Trophoblast cell (in vitro differentiated cells and primary cell): Measurements from ENCODE around the gene PSMD6.

Experiments
- DNase-seq, 2 donors: peaks; one replicate each; pipeline ENCODE4 v3.0.0-alpha.2; 2016
- H2AFZ ChIP-seq: 2 replicates; pipeline ENCODE4 v1.6.1; 2013; ENCODE audit warnings: low read length, moderate library complexity, mild to moderate bottlenecking; ENCODE audit not compliant: insufficient read depth, poor library complexity
- H2AK5ac ChIP-seq: 2 replicates; pipeline ENCODE4 v1.6.1; 2013; ENCODE audit warnings: mild to moderate bottlenecking, low read length
- H2BK120ac ChIP-seq: 2 replicates; pipeline ENCODE4 v1.6.1; 2013; ENCODE audit warnings: low read length, mild to moderate bottlenecking, moderate library complexity; ENCODE audit not compliant: insufficient read depth, poor library complexity
- H2BK12ac ChIP-seq: 2 replicates; pipeline ENCODE4 v1.6.1; 2013; ENCODE audit warnings: mild to moderate bottlenecking, low read length, moderate library complexity
- H2BK5ac ChIP-seq: 2 replicates; pipeline ENCODE4 v1.6.1; 2013; ENCODE audit warnings: low read length, low read depth, moderate library complexity, mild to moderate bottlenecking; ENCODE audit not compliant: poor library complexity
- H3K14ac ChIP-seq: 2 replicates; pipeline ENCODE4 v1.6.1; 2013; ENCODE audit warnings: mild to moderate bottlenecking, low read length
- H3K18ac ChIP-seq: 2 replicates; pipeline ENCODE4 v1.6.1; 2013; ENCODE audit warnings: mild to moderate bottlenecking, low read length
- H3K23ac ChIP-seq: 2 replicates; pipeline ENCODE4 v1.6.1; 2013; ENCODE audit warnings: low read length
- H3K27ac ChIP-seq: 2 replicates; pipeline ENCODE4 v1.5.1; 2013; ENCODE audit warnings: low read depth, mild to moderate bottlenecking, inconsistent platforms, low read length, moderate library complexity
- H3K27me3 ChIP-seq: 2 replicates; pipeline ENCODE4 v1.6.1; 2013; ENCODE audit warnings: inconsistent platforms, mild to moderate bottlenecking, low read length, moderate library complexity; ENCODE audit not compliant: insufficient read depth
- H3K36me3 ChIP-seq, 2 experiments: 1 replicate in 1 of 2; 2 replicates in 1 of 2; pipeline ENCODE4 v1.6.1; 2013; ENCODE audit warnings: low read length in 2 of 2, mild to moderate bottlenecking in 2 of 2, moderate library complexity in 1 of 2; ENCODE audit not compliant: insufficient read depth in 2 of 2, control insufficient read depth in 1 of 2
- H3K4ac ChIP-seq: 2 replicates; pipeline ENCODE4 v1.6.1; 2013; ENCODE audit warnings: low read depth, mild to moderate bottlenecking, low read length, moderate library complexity
- H3K4me1 ChIP-seq, 2 experiments: 1 replicate in 1 of 2; 2 replicates in 1 of 2; pipeline ENCODE4 v1.6.1; 2013; ENCODE audit warnings: low read length in 2 of 2, mild to moderate bottlenecking in 2 of 2, moderate library complexity in 1 of 2; ENCODE audit not compliant: insufficient read depth in 2 of 2, control insufficient read depth in 1 of 2
- H3K4me2 ChIP-seq: 2 replicates; pipeline ENCODE4 v1.6.1; 2013; ENCODE audit warnings: inconsistent platforms, mild to moderate bottlenecking, low read length, moderate library complexity
- H3K4me3 ChIP-seq: 2 replicates; pipeline ENCODE4 v1.5.1; 2013; ENCODE audit warnings: mild to moderate bottlenecking, low read depth, low read length, inconsistent platforms
- H3K79me1 ChIP-seq: one replicate; pipeline ENCODE4 v1.6.1; 2013; ENCODE audit warnings: low read length
- H3K79me2 ChIP-seq: 2 replicates; pipeline ENCODE4 v1.6.1; 2013; ENCODE audit warnings: low read length, mild to moderate bottlenecking; ENCODE audit not compliant: control insufficient read depth, insufficient read depth, poor library complexity
- H3K9ac ChIP-seq: 2 replicates; pipeline ENCODE4 v1.6.1; 2013; ENCODE audit warnings: mild to moderate bottlenecking, low read length
- H3K9me3 ChIP-seq: 2 replicates; pipeline ENCODE4 v1.6.1; 2013; ENCODE audit warnings: low read depth, mild to moderate bottlenecking, control low read depth, inconsistent platforms, low read length; ENCODE audit not compliant: insufficient read depth
- H4K12ac ChIP-seq: 2 replicates; pipeline ENCODE4 v1.6.1; 2013; ENCODE audit warnings: low read depth, mild to moderate bottlenecking, low read length, moderate library complexity
- H4K8ac ChIP-seq: 2 replicates; pipeline ENCODE4 v1.6.1; 2013; ENCODE audit warnings: low read depth, mild to moderate bottlenecking, low read length, moderate library complexity
- H4K91ac ChIP-seq: one replicate; pipeline ENCODE4 v1.6.1; 2013; ENCODE audit warnings: low read depth, mild to moderate bottlenecking, low read length, moderate library complexity
- WGBS: extraction: QIAGEN DNeasy Blood & Tissue Kit; methylation state at CpG from one replicate; pipeline ENCODE4 v1.1.7; 2013; ENCODE audit warnings: missing lambda C conversion rate; ENCODE audit not compliant: insufficient read length, insufficient coverage; ENCODE audit errors: extremely low coverage; 5-methylcytosine and 5-hydroxymethylcytosine counted together

PSMD6 gene

GRCh38 chr3:64039332-64039731, 16.0 kb upstream of the PSMD6 start:
- Histone ChIP-seq H2BK5ac (no peak overlapping the region), H3K27ac (peak overlapping the region; percentile 1), H3K4ac (no peak overlapping the region), H3K79me2 (no peaks in the 10 kb centered on the region), H3K18ac (no peak overlapping the region), H4K91ac (peak overlapping the region; percentile 51), H2AFZ (no peak overlapping the region), H3K14ac (no peak overlapping the region), H2AK5ac (no peak overlapping the region), H2BK12ac (peak overlapping the region; percentile 96), H3K4me2 (no peak overlapping the region), H3K23ac (no peak overlapping the region), H3K4me1 (peaks cover 5% of the 10 kb centered on the region in 2 experiments), H3K27me3 (no peaks in the 10 kb centered on the region), H4K12ac (no peak overlapping the region), H3K79me1 (peaks cover 8% of the 10 kb centered on the region), H2BK120ac (peak overlapping the region; percentile 20), H4K8ac (no peak overlapping the region), H3K9me3 (no peaks in the 10 kb centered on the region), H3K4me3 (no peak overlapping the region), H3K36me3 (no peaks in the 10 kb centered on the region), H3K9ac (no peak overlapping the region)
- no CpG with 5 or more reads among the region's 4 CpGs for WGBS
- no peak for DNase-seq

GRCh38 chr3:64038253-64038767, 15.0 kb upstream of the PSMD6 start:
- no peaks in the 10 kb centered on the region for H3K79me2 ChIP-seq
- H3K27ac ChIP-seq: no peak overlapping the region
- H2BK12ac ChIP-seq: no peak overlapping the region
- H2BK120ac ChIP-seq: peak overlapping the region; percentile 60
- DNase-seq: no peak
- H4K12ac ChIP-seq: no peak overlapping the region
- no peak overlapping the region for H3K4ac ChIP-seq
- no peak overlapping the region for H3K4me3 ChIP-seq
- WGBS: no CpG with 5 or more reads among the region's 4 CpGs
- H3K9ac ChIP-seq: no peak overlapping the region
- no peak overlapping the region for H3K18ac ChIP-seq
- peaks cover 2% of the 10 kb centered on the region for H3K9me3 ChIP-seq
- no peaks in the 10 kb centered on the region for H3K36me3 ChIP-seq
- no peak overlapping the region for H4K8ac ChIP-seq
- no peak overlapping the region for H3K14ac ChIP-seq
- H3K27me3 ChIP-seq: no peaks in the 10 kb centered on the region
- no peak overlapping the region for H2AFZ ChIP-seq
- no peak overlapping the region for H3K4me2 ChIP-seq
- H4K91ac ChIP-seq: no peak overlapping the region
- no peak overlapping the region for H2AK5ac ChIP-seq
- H3K23ac ChIP-seq: no peak overlapping the region
- peaks cover 5% of the 10 kb centered on the region in 2 experiments for H3K4me1 ChIP-seq
- no peak overlapping the region for H2BK5ac ChIP-seq
- peaks cover 8% of the 10 kb centered on the region for H3K79me1 ChIP-seq

GRCh38 chr3:64037084-64037483, 13.8 kb upstream of the PSMD6 start:
- no peak overlapping the region for H3K9ac ChIP-seq
- H2AFZ ChIP-seq: no peak overlapping the region
- H3K79me2 ChIP-seq: no peaks in the 10 kb centered on the region
- no peak overlapping the region for H3K14ac ChIP-seq
- H2AK5ac ChIP-seq: peak overlapping the region; percentile 74
- H3K27me3 ChIP-seq: no peaks in the 10 kb centered on the region
- no peak overlapping the region for H3K18ac ChIP-seq
- no peak overlapping the region for H4K91ac ChIP-seq
- H3K27ac ChIP-seq: no peak overlapping the region
- no peak overlapping the region for H3K4ac ChIP-seq
- peak overlapping the region; percentile 93 for H2BK12ac ChIP-seq
- no peak overlapping the region for H4K12ac ChIP-seq
- peak overlapping the region; percentile 37 for H2BK120ac ChIP-seq
- H3K4me2 ChIP-seq: no peak overlapping the region
- WGBS: no CpG with 5 or more reads among the region's 7 CpGs
- peaks cover 12% of the 10 kb centered on the region for H3K79me1 ChIP-seq
- peaks cover 5% of the 10 kb centered on the region in 2 experiments for H3K4me1 ChIP-seq
- no peak for DNase-seq
- H2BK5ac ChIP-seq: no peak overlapping the region
- H4K8ac ChIP-seq: no peak overlapping the region
- H3K9me3 ChIP-seq: peaks cover 2% of the 10 kb centered on the region
- H3K23ac ChIP-seq: no peak overlapping the region
- no peak overlapping the region for H3K4me3 ChIP-seq
- H3K36me3 ChIP-seq: no peaks in the 10 kb centered on the region

- Histone ChIP-seq H3K9me3 (peaks cover 2% of the 10 kb centered on the region), H2BK12ac (no peak overlapping the region), H3K14ac (no peak overlapping the region), H3K27ac (no peak overlapping the region), H2BK5ac (no peak overlapping the region), H3K18ac (no peak overlapping the region), H3K4me1 (no peaks in the 10 kb centered on the region), H3K27me3 (no peaks in the 10 kb centered on the region), H3K4ac (no peak overlapping the region), H4K8ac (no peak overlapping the region), H4K12ac (no peak overlapping the region), H3K23ac (no peak overlapping the region), H3K4me3 (no peak overlapping the region), H4K91ac (no peak overlapping the region), H3K9ac (no peak overlapping the region), H3K36me3 (no peaks in the 10 kb centered on the region), H3K4me2 (no peak overlapping the region), H2AFZ (no peak overlapping the region), H2AK5ac (no peak overlapping the region), H3K79me2 (no peaks in the 10 kb centered on the region), H3K79me1 (peaks cover 13% of the 10 kb centered on the region), H2BK120ac (no peak overlapping the region)
- no CpG with 5 or more reads among the region's 2 CpGs for WGBS
- no peak for DNase-seq
These were observed 9.8 kb upstream of the PSMD6 start for GRCh38 chr3:64033069-64033468.
